Endothelial cell of umbilical vein (primary cell): ENCODE results near the gene HTT-AS. TPM values are rescaled to one million over a fixed set of nuclear protein-coding genes. Genes with fewer than 3 reads are reported as not detected.

Experiments
- BruUV-seq: library from RNA; stranded (reverse); fragments of 400-500 nt; replicated peaks from 2 replicates; lab custom pipeline; 2021; lab: Mats Ljungman, UMichigan
- CTCF ChIA-PET: fragments of 300-600, 350-600 bp; sonication (Branson Sonifier 250); formaldehyde crosslinking; loops from one replicate; lab custom pipeline; 2021; ENCODE audit warnings: antibody characterized with exemption, inconsistent platforms; lab: Charles Lee
- POLR2A ChIA-PET: fragments of 300-600, 350-600 bp; sonication (Branson Sonifier 250); formaldehyde crosslinking; loops from one replicate; lab custom pipeline; 2021; ENCODE audit warnings: antibody characterized with exemption, inconsistent platforms; lab: Charles Lee
- DNase-seq: peaks from one replicate; pipeline ENCODE4 v3.0.0-alpha.2; 2011; ENCODE audit warnings: low read depth, low spot score
- FAIRE-seq: peaks from 2 replicates; lab custom pipeline; 2011; peaks lifted over from hg19 to GRCh38; lab: Jason Lieb, UNC
- H2AFZ ChIP-seq: 2 replicates; pipeline ENCODE4 v1.6.0; 2012; ENCODE audit warnings: low read depth, low read length, control low read depth, inconsistent platforms
- H3K27ac ChIP-seq: 2 replicates; pipeline ENCODE4 v1.5.1; 2011; ENCODE audit warnings: low read depth, mild to moderate bottlenecking, control low read depth, low read length, moderate library complexity; ENCODE audit not compliant: insufficient read depth
- H3K27me3 ChIP-seq, 2 experiments: 2 replicates each; pipeline versions ENCODE4 v1.6.0 to v1.6.1; 2011; ENCODE audit warnings: low read length in 2 of 2, mixed read lengths in 1 of 2; ENCODE audit not compliant: control insufficient read depth in 2 of 2, insufficient read depth in 2 of 2
- H3K36me3 ChIP-seq, 2 experiments: 2 replicates in 1 of 2; 3 replicates in 1 of 2; pipeline ENCODE4 v1.5.1; 2011; ENCODE audit warnings: low read length in 2 of 2, mild to moderate bottlenecking in 1 of 2, moderate library complexity in 1 of 2; ENCODE audit not compliant: control insufficient read depth in 2 of 2, insufficient read depth in 2 of 2; ENCODE audit errors: extremely low read depth in 1 of 2
- H3K4me1 ChIP-seq: 3 replicates; pipeline ENCODE4 v1.5.1; 2011; ENCODE audit warnings: mild to moderate bottlenecking, low read length; ENCODE audit not compliant: control insufficient read depth, insufficient read depth; ENCODE audit errors: extremely low read depth
- H3K4me2 ChIP-seq: 2 replicates; pipeline ENCODE4 v1.6.1; 2011; ENCODE audit warnings: low read length, control low read depth, mixed read lengths; ENCODE audit not compliant: insufficient read depth
- H3K4me3 ChIP-seq, 3 experiments: fragments of 200-600 bp in 1 of 3; sonication (generic), shearing (Covaris generic) in 1 of 3; replicated peaks in 1 of 3; 2 replicates each; pipeline ENCODE4 v1.5.1; 2011 to 2016; ENCODE audit warnings: control low read depth in 3 of 3, low read length in 3 of 3, mild to moderate bottlenecking in 2 of 3, inconsistent platforms in 1 of 3, low read depth in 1 of 3, moderate library complexity in 1 of 3; ENCODE audit not compliant: insufficient read depth in 1 of 3
- H3K79me2 ChIP-seq: 2 replicates; pipeline ENCODE4 v1.6.0; 2012; ENCODE audit warnings: low read length, inconsistent platforms; ENCODE audit not compliant: control insufficient read depth, insufficient read depth
- H3K9ac ChIP-seq: replicated peaks from 2 replicates; pipeline ENCODE3; 2011; ENCODE audit warnings: low read length, control low read depth; ENCODE audit not compliant: insufficient read depth; ENCODE audit errors: extremely low read depth
- H3K9me1 ChIP-seq: replicated peaks from 3 replicates; pipeline ENCODE4 v1.6.0; 2011; ENCODE audit warnings: mild to moderate bottlenecking, low read length; ENCODE audit not compliant: control insufficient read depth, insufficient read depth; ENCODE audit errors: extremely low read depth
- H3K9me3 ChIP-seq: replicated peaks from 2 replicates; pipeline ENCODE4 v1.5.1; 2012; ENCODE audit warnings: low read length, inconsistent platforms; ENCODE audit not compliant: control insufficient read depth, insufficient read depth
- H4K20me1 ChIP-seq: replicated peaks from 2 replicates; pipeline ENCODE3; 2011; ENCODE audit warnings: mild to moderate bottlenecking, low read length; ENCODE audit not compliant: control insufficient read depth, insufficient read depth; ENCODE audit errors: extremely low read depth
- EZH2 ChIP-seq: IDR thresholded peaks from 2 replicates; pipeline ENCODE4 v1.6.1; 2012; ENCODE audit warnings: borderline replicate concordance, low read depth, mild to moderate bottlenecking, moderate library complexity, low read length, inconsistent platforms; ENCODE audit not compliant: severe bottlenecking
- FOS ChIP-seq: IDR thresholded peaks from 2 replicates; pipeline ENCODE4 v1.6.1; 2011; ENCODE audit warnings: mild to moderate bottlenecking, low read length, moderate library complexity, borderline replicate concordance; ENCODE audit not compliant: insufficient read depth
- GATA2 ChIP-seq: IDR thresholded peaks from 2 replicates; pipeline ENCODE4 v1.7.0; 2011; ENCODE audit warnings: low read depth, mild to moderate bottlenecking, moderate library complexity, mixed read lengths, low read length; ENCODE audit not compliant: insufficient read length, insufficient read depth
- JUN ChIP-seq: IDR thresholded peaks from 2 replicates; pipeline ENCODE4 v1.6.1; 2011; ENCODE audit warnings: borderline replicate concordance, low read depth; ENCODE audit not compliant: insufficient read length, insufficient read depth
- MYC ChIP-seq: IDR thresholded peaks from one replicate; pipeline ENCODE4 v1.6.1; 2011; ENCODE audit warnings: mild to moderate bottlenecking, low read depth, low read length
- POLR2A ChIP-seq: IDR thresholded peaks from 2 replicates; pipeline ENCODE4 v1.6.1; 2012; ENCODE audit warnings: low read depth, mild to moderate bottlenecking, control low read depth, low read length
- POLR2AphosphoS5 ChIP-seq: IDR thresholded peaks from 2 replicates; pipeline ENCODE4 v1.6.1; 2012; ENCODE audit warnings: low read depth, mild to moderate bottlenecking, control low read depth, low read length, moderate library complexity; ENCODE audit not compliant: insufficient read depth
- dilution Hi-C: fragments of 300-500 bp; cut with MboI; formaldehyde crosslinking; loops from one replicate; pipeline ENCODE4 v1.15.0; 2019; ENCODE audit warnings: low sequenced_read_pairs; ENCODE audit not compliant: extremely low pct_ligation_motif_present
- intact Hi-C: fragments of 100-400 bp; cut with micrococcal nuclease; formaldehyde crosslinking; loops from one replicate; pipeline ENCODE4 v1.10.0; 2022
- polyA plus RNA-seq, 4 experiments: library from polyadenylated mRNA; depleted of rRNA in 3 of 4; stranded (reverse) in 3 of 4; unstranded in 1 of 4; fragments of >200 nt; gene quantifications; 2 replicates each; pipeline versions ENCODE4 v1.2.1 to v1.2.3, GENCODE V29; 2011 to 2012; ENCODE audit warnings: missing spikeins in 1 of 4
- total RNA-seq: library from RNA; stranded (reverse); gene quantifications from 2 replicates; pipeline ENCODE4 v1.2.3, GENCODE V29; 2021
- TF ChIP-seq, protein P1 (sequence below): IDR thresholded peaks from 2 replicates; pipeline ENCODE4 v1.6.1; 2011; ENCODE audit not compliant: insufficient read depth, insufficient read length
- TF ChIP-seq, protein P2 (sequence below), 2 donors: IDR thresholded peaks; 1 replicate in 1 of 2; 2 replicates in 1 of 2; pipeline ENCODE4 v1.5.1; 2011; ENCODE audit warnings: low read length in 2 of 2, mild to moderate bottlenecking in 2 of 2, moderate library complexity in 2 of 2, control low read depth in 1 of 2, inconsistent platforms in 1 of 2, low read depth in 1 of 2; ENCODE audit not compliant: insufficient read depth in 1 of 2; ENCODE audit errors: extremely low read depth in 1 of 2

Gene HTT-AS
- total and polyA plus RNA-seq, 2 donors (not counting 3 experiments of a cell fraction or from before 2014, with no cell fraction given), result not detected

DNA sequence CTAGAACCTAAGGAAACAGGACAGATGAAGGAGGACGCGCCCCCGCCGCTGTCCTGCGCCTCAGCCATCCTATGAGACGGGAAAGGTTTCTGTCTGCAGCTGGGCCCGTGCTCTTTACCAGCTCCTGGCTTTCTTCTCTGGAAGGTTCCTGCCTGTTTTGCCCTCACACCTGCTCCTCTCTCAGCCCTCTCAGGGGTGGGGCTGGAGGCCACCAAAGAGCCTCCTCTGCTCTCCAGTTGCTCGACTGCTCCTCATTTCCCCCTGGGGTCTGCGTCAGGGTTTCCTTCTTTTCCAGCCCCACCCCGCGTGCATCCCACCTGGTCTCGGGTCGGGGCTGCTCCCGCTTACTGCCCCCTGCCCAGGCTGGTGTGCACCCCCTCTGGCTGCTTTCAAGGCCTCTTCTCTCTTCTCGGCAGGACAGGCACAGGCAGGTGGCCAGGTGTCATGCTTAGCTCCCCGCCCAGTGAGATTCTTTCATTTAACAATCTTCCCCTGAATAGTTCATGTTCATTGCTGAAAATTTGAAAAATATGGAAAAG, 4.6 kb downstream of the HTT-AS start:
- no TSS peak for BruUV-seq
- dilution Hi-C loops, result no loop called here

More for the DNA sequence above, 4.6 kb downstream of the HTT-AS start:
- H3K36me3 ChIP-seq, result no peaks in the 10 kb centered on the region
- H3K4me3 ChIP-seq, result no peak overlapping the region
- no peak overlapping the region for H3K27ac ChIP-seq
- TF ChIP-seq FOS, result no peak
- TF ChIP-seq POLR2A, result no peak
- TF ChIP-seq GATA2, result no peak
- TF ChIP-seq, protein P1, sequence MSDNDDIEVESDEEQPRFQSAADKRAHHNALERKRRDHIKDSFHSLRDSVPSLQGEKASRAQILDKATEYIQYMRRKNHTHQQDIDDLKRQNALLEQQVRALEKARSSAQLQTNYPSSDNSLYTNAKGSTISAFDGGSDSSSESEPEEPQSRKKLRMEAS, result no peak
- TF ChIP-seq, protein P2, sequence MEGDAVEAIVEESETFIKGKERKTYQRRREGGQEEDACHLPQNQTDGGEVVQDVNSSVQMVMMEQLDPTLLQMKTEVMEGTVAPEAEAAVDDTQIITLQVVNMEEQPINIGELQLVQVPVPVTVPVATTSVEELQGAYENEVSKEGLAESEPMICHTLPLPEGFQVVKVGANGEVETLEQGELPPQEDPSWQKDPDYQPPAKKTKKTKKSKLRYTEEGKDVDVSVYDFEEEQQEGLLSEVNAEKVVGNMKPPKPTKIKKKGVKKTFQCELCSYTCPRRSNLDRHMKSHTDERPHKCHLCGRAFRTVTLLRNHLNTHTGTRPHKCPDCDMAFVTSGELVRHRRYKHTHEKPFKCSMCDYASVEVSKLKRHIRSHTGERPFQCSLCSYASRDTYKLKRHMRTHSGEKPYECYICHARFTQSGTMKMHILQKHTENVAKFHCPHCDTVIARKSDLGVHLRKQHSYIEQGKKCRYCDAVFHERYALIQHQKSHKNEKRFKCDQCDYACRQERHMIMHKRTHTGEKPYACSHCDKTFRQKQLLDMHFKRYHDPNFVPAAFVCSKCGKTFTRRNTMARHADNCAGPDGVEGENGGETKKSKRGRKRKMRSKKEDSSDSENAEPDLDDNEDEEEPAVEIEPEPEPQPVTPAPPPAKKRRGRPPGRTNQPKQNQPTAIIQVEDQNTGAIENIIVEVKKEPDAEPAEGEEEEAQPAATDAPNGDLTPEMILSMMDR (IDR thresholded peaks at IDR 0.05; ENCODE audit: extremely low read depth in 1 of 2, insufficient read depth in 1 of 2, low read depth in 1 of 2, low read length in 2 of 2), result no peak
- no peak for TF ChIP-seq MYC
- no peak for TF ChIP-seq JUN
- no peak for TF ChIP-seq POLR2AphosphoS5
- TF ChIP-seq EZH2, result no peak
- FAIRE-seq, result no peak
- ChIA-PET POLR2A (no interaction called here), CTCF (interaction anchor here (0.8 kb wide), 1 partner anchor 356 kb away, joined by 3 read pairs; no protein-coding TSS in a partner anchor)
- H2AFZ ChIP-seq, result no peak overlapping the region
- H4K20me1 ChIP-seq, result no peaks in the 10 kb centered on the region
- no peaks in the 10 kb centered on the region for H3K27me3 ChIP-seq
- no peak overlapping the region for H3K9ac ChIP-seq
- H3K9me3 ChIP-seq, result no peaks in the 10 kb centered on the region
- H3K4me1 ChIP-seq, result peaks cover 4% of the 10 kb centered on the region
- intact Hi-C loops, result loop anchor here (5.0 kb wide), 1 partner anchor 223 kb away; the partner anchor contains the start of gene RGS12
- H3K4me2 ChIP-seq, result no peak overlapping the region
- no peak for DNase-seq
- no peaks in the 10 kb centered on the region for H3K79me2 ChIP-seq
- H3K9me1 ChIP-seq, result no peaks in the 10 kb centered on the region
